Gastroesophageal sphincter (tissue), 3 donors: ENCODE measurements around the gene RPS14.

Experiments
- CTCF ChIP-seq, 4 experiments: fragments of 200-600 bp in 2 of 4; fragments of 450-650 bp in 2 of 4; sonication (generic) in 1 of 4; IDR thresholded peaks; one replicate each; pipeline ENCODE4 v1.5.1; 2017 to 2019; ENCODE audit warnings: antibody characterized with exemption in 4 of 4, mild to moderate bottlenecking in 2 of 4, moderate library complexity in 2 of 4
- EP300 ChIP-seq: sonication (generic); formaldehyde crosslinking; IDR thresholded peaks from one replicate; pipeline ENCODE4 v1.6.1; 2017; ENCODE audit warnings: antibody characterized with exemption, mild to moderate bottlenecking
- POLR2A ChIP-seq, 2 donors: fragments of 450-650 bp; IDR thresholded peaks; one replicate each; pipeline ENCODE4 v1.6.1; 2017; ENCODE audit warnings: antibody characterized with exemption in 2 of 2, mild to moderate bottlenecking in 2 of 2, moderate library complexity in 1 of 2
- POLR2AphosphoS5 ChIP-seq: sonication (generic); formaldehyde crosslinking; IDR thresholded peaks from one replicate; pipeline ENCODE4 v1.6.1; 2017; ENCODE audit warnings: antibody characterized with exemption

- no peak for TF ChIP-seq CTCF (IDR thresholded peaks at IDR 0.05)
- TF ChIP-seq POLR2A (IDR thresholded peaks at IDR 0.05) = peak; percentile 32 to 46
- no peak for TF ChIP-seq EP300
- TF ChIP-seq POLR2AphosphoS5 = peak; percentile 44
Measured at GRCh38 chr5:150485693-150486401, 36.3 kb upstream of the RPS14 start.
